GM12892 (cell line): ENCODE measurements around the gene LIMA1.
"Not testable (repeated sequence)": the region's sequence is repeated elsewhere in the genome, so short reads cannot be mapped to it uniquely, and the experiment has no call there.

Experiments used
- DNase-seq: peaks from one replicate; pipeline ENCODE4 v3.0.0; 2011; ENCODE audit not compliant: insufficient read length
- FAIRE-seq: peaks from 2 replicates; lab custom pipeline; 2011; peaks lifted over from hg19 to GRCh38; lab: Jason Lieb, UNC
- POLR2A ChIP-seq: IDR thresholded peaks from 2 replicates; pipeline ENCODE4 v1.6.1; 2011; ENCODE audit warnings: low read depth, low read length, control low read depth
- POLR2AphosphoS5 ChIP-seq: IDR thresholded peaks from 2 replicates; pipeline ENCODE4 v1.6.1; 2011; ENCODE audit warnings: low read depth, low read length, control low read depth
- TAF1 ChIP-seq: IDR thresholded peaks from 2 replicates; pipeline ENCODE4 v1.6.1; 2011; ENCODE audit warnings: low read depth, mild to moderate bottlenecking, control low read depth, low read length, borderline replicate concordance

LIMA1 gene

GRCh38 chr12:50166799-50167048 is 116.6 kb downstream of the LIMA1 start:
- no peak for TF ChIP-seq POLR2A
- TF ChIP-seq POLR2AphosphoS5, result no peak
- TF ChIP-seq TAF1, result no peak
- DNase-seq, result no peak
- FAIRE-seq, result no peak

- TF ChIP-seq TAF1 (no peak), POLR2A (no peak), POLR2AphosphoS5 (no peak)
- FAIRE-seq (no peak), DNase-seq (no peak)
These were observed 118.4 kb downstream of the LIMA1 start for GRCh38 chr12:50164963-50165362.

- TF ChIP-seq POLR2A, result no peak
- no peak for TF ChIP-seq TAF1
- no peak for TF ChIP-seq POLR2AphosphoS5
- FAIRE-seq, result no peak
- DNase-seq, result no peak
These were observed 121.1 kb downstream of the LIMA1 start for GRCh38 chr12:50162230-50162629.

GRCh38 chr12:50160643-50161042 is 122.7 kb downstream of the LIMA1 start:
- no peak for DNase-seq
- no peak for FAIRE-seq
- no peak for TF ChIP-seq POLR2AphosphoS5

GRCh38 chr12:50157259-50157658 is 126.1 kb downstream of the LIMA1 start:
- DNase-seq (no peak), FAIRE-seq (no peak)
- TF ChIP-seq POLR2AphosphoS5 (no peak), POLR2A (no peak), TAF1 (no peak)

GRCh38 chr12:50156641-50157040 is 126.7 kb downstream of the LIMA1 start:
- DNase-seq (no peak), FAIRE-seq (no peak)
- TF ChIP-seq POLR2A (no peak), POLR2AphosphoS5 (no peak), TAF1 (no peak)

- DNase-seq, FAIRE-seq: not testable (repeated sequence)
These were observed 128.4 kb downstream of the LIMA1 start for GRCh38 chr12:50154947-50155346.

- no peak for TF ChIP-seq POLR2AphosphoS5
- no peak for TF ChIP-seq POLR2A
- no peak for TF ChIP-seq TAF1
These were observed 132.2 kb downstream of the LIMA1 start for GRCh38 chr12:50151047-50151687.

GRCh38 chr12:50149311-50149710 is 134.0 kb downstream of the LIMA1 start:
- TF ChIP-seq POLR2AphosphoS5 (no peak), TAF1 (no peak), POLR2A (no peak)
- FAIRE-seq (no peak), DNase-seq (no peak)

More at GRCh38 chr12:50151047-50151687, 132.2 kb downstream of the LIMA1 start:
- FAIRE-seq, result no peak
- no peak for DNase-seq

- FAIRE-seq, DNase-seq: not testable (repeated sequence)
These were observed 135.3 kb downstream of the LIMA1 start for GRCh38 chr12:50148011-50148410.

- TF ChIP-seq POLR2A, result no peak
- no peak for TF ChIP-seq POLR2AphosphoS5
- no peak for TF ChIP-seq TAF1
- no peak for DNase-seq
- no peak for FAIRE-seq
These were observed 136.0 kb downstream of the LIMA1 start for GRCh38 chr12:50147281-50147680.

GRCh38 chr12:50145439-50145838 is 137.9 kb downstream of the LIMA1 start:
- FAIRE-seq (no peak), DNase-seq (no peak)
- TF ChIP-seq POLR2AphosphoS5 (no peak), POLR2A (no peak), TAF1 (no peak)

- TF ChIP-seq POLR2A, result no peak
- no peak for TF ChIP-seq TAF1
- no peak for TF ChIP-seq POLR2AphosphoS5
- DNase-seq, result no peak
- no peak for FAIRE-seq
These were observed 140.3 kb downstream of the LIMA1 start for GRCh38 chr12:50142993-50143392.
